Stimulated activated CD4-positive, alpha-beta T cell treated with anti-CD3 and anti-CD28 coated beads, Interleukin-4, amount 100 ng/mL, for 48 hours (primary cell): Measurements from ENCODE around the gene SMYD4.
A peak's percentile ranks its signal among the peaks of the same experiment; 100 is the strongest.
"Not testable (repeated sequence)": the region's sequence is repeated elsewhere in the genome, so short reads cannot be mapped to it uniquely, and the experiment has no call there.

Source experiments
- DNase-seq, 2 donors: peaks; one replicate each; pipeline ENCODE4 v3.0.0-alpha.2; 2020; ENCODE audit warnings: low read depth in 2 of 2

SMYD4 gene

GRCh38 chr17:1783271-1783670 is 46.4 kb downstream of the SMYD4 start:
- no peak for DNase-seq

GRCh38 chr17:1782171-1782567 is 47.5 kb downstream of the SMYD4 start:
- no peak for DNase-seq

- no peak for DNase-seq
Measured at GRCh38 chr17:1779571-1780131, 50.1 kb downstream of the SMYD4 start.

GRCh38 chr17:1776857-1777256 is 52.8 kb downstream of the SMYD4 start:
- no peak for DNase-seq

GRCh38 chr17:1776328-1776727 is 53.4 kb downstream of the SMYD4 start:
- DNase-seq: no peak

- DNase-seq: no peak
Measured at GRCh38 chr17:1774390-1775176, 55.1 kb downstream of the SMYD4 start.

- no peak for DNase-seq
Measured at GRCh38 chr17:1773696-1774181, 56.0 kb downstream of the SMYD4 start.

GRCh38 chr17:1773000-1773695 is 56.6 kb downstream of the SMYD4 start:
- DNase-seq: not testable (repeated sequence)

GRCh38 chr17:1769822-1770477 is 59.8 kb downstream of the SMYD4 start:
- no peak for DNase-seq

- DNase-seq: no peak
Measured at GRCh38 chr17:1767358-1767757, 62.3 kb downstream of the SMYD4 start.

GRCh38 chr17:1766382-1767135 is 63.1 kb downstream of the SMYD4 start:
- DNase-seq: no peak

GRCh38 chr17:1765576-1765975 is 64.1 kb downstream of the SMYD4 start:
- DNase-seq: no peak

GRCh38 chr17:1764705-1765104 is 65.0 kb downstream of the SMYD4 start:
- not testable (repeated sequence) for DNase-seq

- peak; percentile 15 to 30 for DNase-seq
Measured at GRCh38 chr17:1764284-1764683, 65.4 kb downstream of the SMYD4 start.

GRCh38 chr17:1762901-1763898 is 66.5 kb downstream of the SMYD4 start:
- DNase-seq: no peak

- DNase-seq: no peak
Measured at GRCh38 chr17:1762233-1762900, 67.3 kb downstream of the SMYD4 start.

GRCh38 chr17:1759529-1759928 is 70.2 kb downstream of the SMYD4 start:
- no peak for DNase-seq

- DNase-seq: no peak
Measured at GRCh38 chr17:1758807-1759206, 70.9 kb downstream of the SMYD4 start.

- DNase-seq: no peak
Measured at GRCh38 chr17:1755827-1756262, 73.9 kb downstream of the SMYD4 start.
